GM12891 (cell line): ENCODE data around the gene MAPK8IP2.

Source experiments
- PAX5 ChIP-seq: IDR thresholded peaks from 2 replicates; pipeline ENCODE4 v1.6.1; 2011; ENCODE audit warnings: low read length, moderate library complexity, mild to moderate bottlenecking; ENCODE audit not compliant: insufficient read depth, severe bottlenecking
- POLR2A ChIP-seq: IDR thresholded peaks from 2 replicates; pipeline ENCODE4 v1.6.1; 2011; ENCODE audit warnings: low read depth, low read length, control low read depth
- POLR2AphosphoS5 ChIP-seq: IDR thresholded peaks from 2 replicates; pipeline ENCODE4 v1.6.1; 2011; ENCODE audit warnings: low read depth, low read length, control low read depth
- POU2F2 ChIP-seq: IDR thresholded peaks from 2 replicates; pipeline ENCODE4 v1.6.1; 2011; ENCODE audit warnings: low read depth, mild to moderate bottlenecking, control low read depth, low read length, moderate library complexity
- SPI1 ChIP-seq: IDR thresholded peaks from 2 replicates; pipeline ENCODE4 v1.6.1; 2011; ENCODE audit warnings: low read depth, low read length, control low read depth
- TAF1 ChIP-seq: IDR thresholded peaks from 2 replicates; pipeline ENCODE4 v1.6.1; 2011; ENCODE audit warnings: low read depth, low read length, control low read depth

DNA sequence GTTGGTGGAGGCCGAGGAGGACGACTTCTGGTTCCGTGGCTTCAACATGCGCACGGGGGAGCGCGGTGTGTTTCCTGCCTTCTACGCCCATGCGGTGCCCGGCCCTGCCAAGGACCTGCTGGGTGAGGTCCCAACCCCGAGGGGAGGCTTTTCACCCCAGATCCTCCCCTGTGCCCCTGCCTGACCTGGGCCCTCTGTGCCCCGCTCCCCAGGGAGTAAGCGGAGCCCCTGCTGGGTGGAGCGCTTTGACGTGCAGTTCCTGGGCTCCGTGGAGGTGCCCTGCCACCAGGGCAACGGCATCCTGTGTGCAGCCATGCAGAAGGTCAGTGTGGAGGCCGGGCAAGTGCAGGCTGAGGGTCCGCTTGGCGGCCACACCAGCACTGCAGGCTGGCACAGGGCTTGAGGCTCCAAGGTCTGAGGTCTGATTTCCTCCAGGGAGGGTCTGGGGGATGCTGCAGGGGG is 5.1 kb downstream of the MAPK8IP2 start:
- TF ChIP-seq POLR2A (no peak), TAF1 (no peak), POLR2AphosphoS5 (no peak), SPI1 (no peak), POU2F2 (no peak), PAX5 (no peak)
